PC-3 (cell line): ENCODE data around the gene NFATC2IP. TPM values are rescaled to one million over a fixed set of nuclear protein-coding genes. Genes with fewer than 3 reads are reported as not detected.

ENCODE experiments used
- ATAC-seq: fragments of 200-7000 bp; cut with Tn5 transposase; 2 replicates; pipeline ENCODE4 v1.9.1; 2020; ENCODE audit warnings: mild to moderate bottlenecking, moderate library complexity
- BruUV-seq: library from RNA; stranded (reverse); fragments of 400-500 nt; replicated peaks from 2 replicates; lab custom pipeline; 2021; lab: Mats Ljungman, UMichigan
- CTCF ChIA-PET: fragments of 300-600 bp; sonication (Branson Sonifier 250); formaldehyde crosslinking; loops from one replicate; lab custom pipeline; 2022; ENCODE audit warnings: antibody characterized with exemption; lab: Charles Lee
- POLR2A ChIA-PET: fragments of 300-600 bp; sonication (Branson Sonifier 250); formaldehyde crosslinking; loops from one replicate; lab custom pipeline; 2022; ENCODE audit warnings: antibody characterized with exemption; ENCODE audit not compliant: unreplicated experiment; lab: Charles Lee
- DNase-seq: peaks from one replicate; pipeline ENCODE4 v3.0.0-alpha.2; 2015
- H2AFZ ChIP-seq: fragments of 300-600 bp; sonication (generic); 2 replicates; pipeline ENCODE4 v1.6.0; 2016; ENCODE audit warnings: antibody characterized with exemption, low read length
- H3F3A ChIP-seq: fragments of 300-600 bp; sonication (generic); one replicate; pipeline ENCODE4 v1.6.0; 2017; ENCODE audit warnings: antibody characterized with exemption, low read length, control low read depth, mild to moderate bottlenecking; ENCODE audit not compliant: unreplicated experiment
- H3K27ac ChIP-seq: fragments of 300-600 bp; sonication (generic); 2 replicates; pipeline ENCODE4 v1.5.1; 2016; ENCODE audit warnings: mild to moderate bottlenecking, low read length
- H3K27me3 ChIP-seq: fragments of 300-600 bp; sonication (generic); 2 replicates; pipeline ENCODE4 v1.6.1; 2016; ENCODE audit warnings: low read length, mixed read lengths
- H3K36me3 ChIP-seq: fragments of 300-600 bp; sonication (generic); 2 replicates; pipeline ENCODE4 v1.6.1; 2016; ENCODE audit warnings: low read depth, mixed run types, low read length, mixed read lengths
- H3K4me1 ChIP-seq: fragments of 300-600 bp; sonication (generic); 2 replicates; pipeline ENCODE4 v1.5.1; 2016; ENCODE audit warnings: low read length; ENCODE audit not compliant: insufficient read depth
- H3K4me2 ChIP-seq: fragments of 300-600 bp; sonication (generic); 2 replicates; pipeline ENCODE4 v1.6.0; 2016; ENCODE audit warnings: low read length
- H3K4me3 ChIP-seq: fragments of 300-600 bp; sonication (generic); 2 replicates; pipeline ENCODE4 v1.5.1; 2016; ENCODE audit warnings: mild to moderate bottlenecking, low read length, mixed read lengths
- H3K79me2 ChIP-seq: fragments of 300-600 bp; sonication (generic); 2 replicates; pipeline ENCODE4 v1.6.1; 2017; ENCODE audit warnings: low read length, mixed read lengths
- H3K9ac ChIP-seq: fragments of 300-600 bp; sonication (generic); 2 replicates; pipeline ENCODE4 v1.6.0; 2016; ENCODE audit warnings: mild to moderate bottlenecking, low read length
- H3K9me2 ChIP-seq: fragments of 300-600 bp; sonication (generic); replicated peaks from 2 replicates; pipeline ENCODE4 v1.6.1; 2016; ENCODE audit warnings: mixed run types, low read length, mixed read lengths
- H3K9me3 ChIP-seq: fragments of 300-600 bp; sonication (generic); 2 replicates; pipeline ENCODE4 v1.6.1; 2016; ENCODE audit warnings: low read length, mixed read lengths
- H4K20me1 ChIP-seq: fragments of 300-600 bp; sonication (generic); 2 replicates; pipeline ENCODE4 v1.6.1; 2016; ENCODE audit warnings: low read length, mixed read lengths
- CTCF ChIP-seq: fragments of 300-600 bp; sonication (generic); conservative IDR thresholded peaks from 2 replicates; pipeline ENCODE4 v1.5.1; 2017; ENCODE audit warnings: antibody characterized with exemption, low read depth, mild to moderate bottlenecking, low read length
- EZH2 ChIP-seq: fragments of 300-600 bp; sonication (generic); IDR thresholded peaks from one replicate; pipeline ENCODE4 v1.6.1; 2017; ENCODE audit warnings: antibody characterized with exemption, mild to moderate bottlenecking, low read length; ENCODE audit not compliant: unreplicated experiment
- EZH2phosphoT487 ChIP-seq: fragments of 300-600 bp; sonication (generic); IDR thresholded peaks from 2 replicates; pipeline ENCODE4 v1.6.1; 2018; ENCODE audit warnings: mild to moderate bottlenecking, antibody characterized with exemption, low read length, borderline replicate concordance
- intact Hi-C: fragments of 100-400 bp; cut with micrococcal nuclease; formaldehyde crosslinking; loops from 2 replicates; pipeline ENCODE4 v1.9.0; 2023
- total RNA-seq: library from RNA; depleted of rRNA; stranded (reverse); fragments of >200 nt; gene quantifications from 2 replicates; pipeline ENCODE4 v1.2.3, GENCODE V29; 2014

The NFATC2IP gene
- total RNA-seq, 1 experiment from 2014 or later = 33.3 TPM

DNA sequence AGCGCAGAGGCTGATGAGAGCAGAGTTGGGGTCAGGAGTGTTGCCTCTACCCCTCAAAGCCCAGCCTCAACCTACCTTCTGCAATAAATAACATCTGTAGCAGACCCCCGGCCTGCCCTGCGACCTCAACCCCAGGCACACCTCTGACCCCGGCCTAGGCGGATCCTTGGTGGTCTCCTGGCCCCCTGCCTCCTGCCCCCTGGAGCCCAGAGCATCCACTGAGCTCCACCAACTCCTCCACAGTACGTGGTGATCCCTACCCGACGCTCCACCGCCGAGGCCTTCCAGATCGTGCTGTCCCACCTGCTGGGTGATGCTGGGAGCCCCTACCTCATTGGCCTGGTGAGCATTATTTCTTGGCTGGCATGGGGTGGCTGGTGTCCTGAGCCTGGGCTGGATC is 32.2 kb downstream of the NFATC2IP start:
- TF ChIP-seq EZH2 = no peak
- Histone ChIP-seq H3K27ac (no peak overlapping the region), H3K36me3 (peaks cover 6% of the 10 kb centered on the region; the same call in 1 of the 2 replicates), H3K4me3 (no peak overlapping the region), H3K9me2 (no peaks in the 10 kb centered on the region), H3K4me2 (no peak overlapping the region), H3K9me3 (no peaks in the 10 kb centered on the region), H3K9ac (no peak overlapping the region), H3K27me3 (no peaks in the 10 kb centered on the region), H3K79me2 (no peaks in the 10 kb centered on the region), H3K4me1 (no peaks in the 10 kb centered on the region), H2AFZ (no peak overlapping the region), H4K20me1 (no peaks in the 10 kb centered on the region), H3F3A (no peaks in the 10 kb centered on the region)
- CTCF ChIA-PET = no interaction called here
- ATAC-seq (no peak), DNase-seq (no peak)
- POLR2A ChIA-PET = no interaction called here
- intact Hi-C loops = no loop called here
- no TSS peak for BruUV-seq

DNA sequence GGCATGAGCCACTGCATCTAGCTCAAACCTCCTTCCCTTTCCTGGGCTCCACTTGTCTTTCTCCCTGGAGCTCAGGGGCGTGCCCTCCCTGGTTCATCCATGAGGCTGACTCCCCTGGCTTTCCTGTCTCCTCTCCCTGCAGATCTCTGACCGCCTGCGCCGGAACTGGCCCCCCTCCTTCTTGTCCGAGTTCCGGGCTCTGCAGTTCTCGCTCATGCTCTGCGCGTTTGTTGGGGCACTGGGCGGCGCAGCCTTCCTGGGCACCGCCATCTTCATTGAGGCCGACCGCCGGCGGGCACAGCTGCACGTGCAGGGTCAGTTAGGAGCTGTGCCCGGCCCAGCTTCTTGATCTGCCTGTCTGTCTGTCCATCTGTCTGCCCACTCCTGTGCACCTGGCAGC is 32.9 kb downstream of the NFATC2IP start:
- Histone ChIP-seq H3F3A (no peaks in the 10 kb centered on the region), H3K9me2 (no peaks in the 10 kb centered on the region), H3K9me3 (no peaks in the 10 kb centered on the region), H3K4me3 (no peak overlapping the region), H3K27me3 (no peaks in the 10 kb centered on the region), H4K20me1 (no peaks in the 10 kb centered on the region), H3K4me2 (no peak overlapping the region), H2AFZ (no peak overlapping the region), H3K27ac (no peak overlapping the region), H3K79me2 (no peaks in the 10 kb centered on the region), H3K36me3 (peaks cover 6% of the 10 kb centered on the region; the same call in 1 of the 2 replicates), H3K4me1 (no peaks in the 10 kb centered on the region), H3K9ac (no peak overlapping the region)
- ATAC-seq = no peak
- DNase-seq = no peak
- CTCF ChIA-PET = no interaction called here
- intact Hi-C loops = no loop called here
- BruUV-seq = no TSS peak
- TF ChIP-seq EZH2phosphoT487 (no peak), CTCF (no peak), EZH2 (no peak)
- POLR2A ChIA-PET = no interaction called here

DNA sequence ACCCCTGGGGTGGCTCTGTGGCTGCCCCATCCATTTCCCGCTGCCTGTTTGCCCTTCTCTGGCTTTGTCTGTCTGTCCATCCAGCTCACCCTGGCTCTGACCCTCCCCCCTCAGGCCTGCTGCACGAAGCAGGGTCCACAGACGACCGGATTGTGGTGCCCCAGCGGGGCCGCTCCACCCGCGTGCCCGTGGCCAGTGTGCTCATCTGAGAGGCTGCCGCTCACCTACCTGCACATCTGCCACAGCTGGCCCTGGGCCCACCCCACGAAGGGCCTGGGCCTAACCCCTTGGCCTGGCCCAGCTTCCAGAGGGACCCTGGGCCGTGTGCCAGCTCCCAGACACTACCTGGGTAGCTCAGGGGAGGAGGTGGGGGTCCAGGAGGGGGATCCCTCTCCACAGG is 33.4 kb downstream of the NFATC2IP start:
- Histone ChIP-seq H3F3A (no peaks in the 10 kb centered on the region), H3K9me2 (no peaks in the 10 kb centered on the region), H3K79me2 (no peaks in the 10 kb centered on the region), H3K4me1 (no peaks in the 10 kb centered on the region), H3K27me3 (no peaks in the 10 kb centered on the region), H3K9me3 (no peaks in the 10 kb centered on the region), H2AFZ (no peak overlapping the region), H3K36me3 (peaks cover 6% of the 10 kb centered on the region; the same call in 1 of the 2 replicates), H3K4me2 (no peak overlapping the region), H3K4me3 (no peak overlapping the region), H3K9ac (no peak overlapping the region), H4K20me1 (no peaks in the 10 kb centered on the region), H3K27ac (no peak overlapping the region)
- POLR2A ChIA-PET = no interaction called here
- TF ChIP-seq EZH2 (no peak), EZH2phosphoT487 (no peak), CTCF (no peak)
- intact Hi-C loops = no loop called here
- no peak for ATAC-seq
- BruUV-seq = no TSS peak
- CTCF ChIA-PET = no interaction called here
- DNase-seq = no peak
